Measurements from ENCODE around the gene ANKRD44. TPM values are rescaled to one million over a fixed set of nuclear protein-coding genes. Genes with fewer than 3 reads are reported as not detected.

Gene ANKRD44
- total RNA-seq, 1 experiment from 2014 or later = 0.68 TPM

DNA sequence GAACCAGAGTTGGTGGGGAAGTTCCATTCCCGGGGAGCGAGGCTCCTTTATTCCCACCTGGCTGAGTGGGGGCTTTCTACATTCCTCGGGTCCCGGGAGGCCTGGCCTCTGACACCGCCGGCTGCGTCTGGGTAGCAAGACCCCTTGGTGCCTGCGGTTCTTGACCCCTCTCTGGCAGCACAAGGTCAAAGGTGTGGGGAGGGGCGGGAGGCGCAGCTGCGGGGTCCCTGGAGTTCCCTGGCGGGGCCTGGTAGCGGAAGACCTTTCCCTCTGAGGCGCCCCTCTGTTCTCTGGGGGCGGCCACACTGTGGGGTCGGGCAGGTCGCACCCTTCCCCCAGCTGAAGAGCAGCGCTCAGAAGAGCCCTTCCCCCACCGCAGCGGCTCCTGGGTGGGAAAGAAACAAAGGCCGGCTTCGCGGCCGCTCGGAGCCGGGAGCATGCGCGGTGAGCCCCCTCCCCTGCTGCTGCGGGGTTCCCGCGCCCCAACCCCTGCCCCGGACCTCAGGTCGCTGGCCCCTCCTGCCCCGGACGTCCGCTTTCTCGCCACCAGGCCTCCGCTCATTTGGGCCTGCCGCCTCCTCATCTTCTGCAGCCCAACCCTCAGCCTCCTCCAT, 146.3 kb downstream of the ANKRD44 start (continued):
- TF ChIP-seq GRHL2 (CRISPR knock-in tag; IDR thresholded peaks at IDR 0.05; ENCODE audit: insufficient replicate concordance, severe bottlenecking) (no peak), OVOL2 (CRISPR knock-in tag; IDR thresholded peaks at IDR 0.05; ENCODE audit: borderline replicate concordance) (no peak), ZBTB21 (CRISPR knock-in tag; IDR thresholded peaks at IDR 0.05; ENCODE audit: borderline replicate concordance) (no peak), ZNF219 (CRISPR knock-in tag; IDR thresholded peaks at IDR 0.05; ENCODE audit: borderline replicate concordance) (no peak), ZNF396 (CRISPR knock-in tag; IDR thresholded peaks at IDR 0.05; ENCODE audit: borderline replicate concordance) (no peak), EMX1 (CRISPR knock-in tag; IDR thresholded peaks at IDR 0.05) (no peak), GTF2I (CRISPR knock-in tag; conservative IDR thresholded peaks at IDR 0.05) (no peak), NFATC4 (CRISPR knock-in tag; IDR thresholded peaks at IDR 0.05) (no peak), ZNF671 (CRISPR knock-in tag; IDR thresholded peaks at IDR 0.05) (no peak), NFE2L1 (CRISPR knock-in tag; IDR thresholded peaks at IDR 0.05) (no peak), TP53 (CRISPR knock-in tag; IDR thresholded peaks at IDR 0.05) (no peak), NFYB (CRISPR knock-in tag; conservative IDR thresholded peaks at IDR 0.05; ENCODE audit: low read depth) (no peak), ETV6 (CRISPR knock-in tag; IDR thresholded peaks at IDR 0.05) (no peak), ZNF423 (CRISPR knock-in tag; IDR thresholded peaks at IDR 0.05) (peak; percentile 59; the same call in 1 of the 2 replicates), KAT7 (CRISPR knock-in tag; IDR thresholded peaks at IDR 0.05; ENCODE audit: borderline replicate concordance) (no peak), HMGA2 (CRISPR knock-in tag; IDR thresholded peaks at IDR 0.05) (no peak), SOX15 (CRISPR knock-in tag; IDR thresholded peaks at IDR 0.05) (no peak), RELA (CRISPR knock-in tag; IDR thresholded peaks at IDR 0.05; ENCODE audit: borderline replicate concordance) (no peak), FOXP1 (CRISPR knock-in tag; IDR thresholded peaks at IDR 0.05; ENCODE audit: borderline replicate concordance) (no peak), SP1 (CRISPR knock-in tag; conservative IDR thresholded peaks at IDR 0.05) (no peak), ESRRA (CRISPR knock-in tag; IDR thresholded peaks at IDR 0.05; ENCODE audit: borderline replicate concordance) (0 out of 2 replicates have a peak, but pooled peaks have one; percentile 36), TEAD4 (CRISPR knock-in tag; IDR thresholded peaks at IDR 0.05) (no peak)
- TF ChIP-seq, protein P1, sequence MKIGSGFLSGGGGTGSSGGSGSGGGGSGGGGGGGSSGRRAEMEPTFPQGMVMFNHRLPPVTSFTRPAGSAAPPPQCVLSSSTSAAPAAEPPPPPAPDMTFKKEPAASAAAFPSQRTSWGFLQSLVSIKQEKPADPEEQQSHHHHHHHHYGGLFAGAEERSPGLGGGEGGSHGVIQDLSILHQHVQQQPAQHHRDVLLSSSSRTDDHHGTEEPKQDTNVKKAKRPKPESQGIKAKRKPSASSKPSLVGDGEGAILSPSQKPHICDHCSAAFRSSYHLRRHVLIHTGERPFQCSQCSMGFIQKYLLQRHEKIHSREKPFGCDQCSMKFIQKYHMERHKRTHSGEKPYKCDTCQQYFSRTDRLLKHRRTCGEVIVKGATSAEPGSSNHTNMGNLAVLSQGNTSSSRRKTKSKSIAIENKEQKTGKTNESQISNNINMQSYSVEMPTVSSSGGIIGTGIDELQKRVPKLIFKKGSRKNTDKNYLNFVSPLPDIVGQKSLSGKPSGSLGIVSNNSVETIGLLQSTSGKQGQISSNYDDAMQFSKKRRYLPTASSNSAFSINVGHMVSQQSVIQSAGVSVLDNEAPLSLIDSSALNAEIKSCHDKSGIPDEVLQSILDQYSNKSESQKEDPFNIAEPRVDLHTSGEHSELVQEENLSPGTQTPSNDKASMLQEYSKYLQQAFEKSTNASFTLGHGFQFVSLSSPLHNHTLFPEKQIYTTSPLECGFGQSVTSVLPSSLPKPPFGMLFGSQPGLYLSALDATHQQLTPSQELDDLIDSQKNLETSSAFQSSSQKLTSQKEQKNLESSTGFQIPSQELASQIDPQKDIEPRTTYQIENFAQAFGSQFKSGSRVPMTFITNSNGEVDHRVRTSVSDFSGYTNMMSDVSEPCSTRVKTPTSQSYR (CRISPR knock-in tag; IDR thresholded peaks at IDR 0.05) = no peak
- TF ChIP-seq, protein P2, sequence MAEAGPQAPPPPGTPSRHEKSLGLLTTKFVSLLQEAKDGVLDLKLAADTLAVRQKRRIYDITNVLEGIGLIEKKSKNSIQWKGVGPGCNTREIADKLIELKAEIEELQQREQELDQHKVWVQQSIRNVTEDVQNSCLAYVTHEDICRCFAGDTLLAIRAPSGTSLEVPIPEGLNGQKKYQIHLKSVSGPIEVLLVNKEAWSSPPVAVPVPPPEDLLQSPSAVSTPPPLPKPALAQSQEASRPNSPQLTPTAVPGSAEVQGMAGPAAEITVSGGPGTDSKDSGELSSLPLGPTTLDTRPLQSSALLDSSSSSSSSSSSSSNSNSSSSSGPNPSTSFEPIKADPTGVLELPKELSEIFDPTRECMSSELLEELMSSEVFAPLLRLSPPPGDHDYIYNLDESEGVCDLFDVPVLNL (CRISPR knock-in tag; IDR thresholded peaks at IDR 0.05; ENCODE audit: borderline replicate concordance, low read depth) = no peak
- TF ChIP-seq, protein P3, sequence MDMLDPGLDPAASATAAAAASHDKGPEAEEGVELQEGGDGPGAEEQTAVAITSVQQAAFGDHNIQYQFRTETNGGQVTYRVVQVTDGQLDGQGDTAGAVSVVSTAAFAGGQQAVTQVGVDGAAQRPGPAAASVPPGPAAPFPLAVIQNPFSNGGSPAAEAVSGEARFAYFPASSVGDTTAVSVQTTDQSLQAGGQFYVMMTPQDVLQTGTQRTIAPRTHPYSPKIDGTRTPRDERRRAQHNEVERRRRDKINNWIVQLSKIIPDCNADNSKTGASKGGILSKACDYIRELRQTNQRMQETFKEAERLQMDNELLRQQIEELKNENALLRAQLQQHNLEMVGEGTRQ (CRISPR knock-in tag; IDR thresholded peaks at IDR 0.05) = peak; percentile 3; the same call in 1 of the 2 replicates
- TF ChIP-seq, protein P4, sequence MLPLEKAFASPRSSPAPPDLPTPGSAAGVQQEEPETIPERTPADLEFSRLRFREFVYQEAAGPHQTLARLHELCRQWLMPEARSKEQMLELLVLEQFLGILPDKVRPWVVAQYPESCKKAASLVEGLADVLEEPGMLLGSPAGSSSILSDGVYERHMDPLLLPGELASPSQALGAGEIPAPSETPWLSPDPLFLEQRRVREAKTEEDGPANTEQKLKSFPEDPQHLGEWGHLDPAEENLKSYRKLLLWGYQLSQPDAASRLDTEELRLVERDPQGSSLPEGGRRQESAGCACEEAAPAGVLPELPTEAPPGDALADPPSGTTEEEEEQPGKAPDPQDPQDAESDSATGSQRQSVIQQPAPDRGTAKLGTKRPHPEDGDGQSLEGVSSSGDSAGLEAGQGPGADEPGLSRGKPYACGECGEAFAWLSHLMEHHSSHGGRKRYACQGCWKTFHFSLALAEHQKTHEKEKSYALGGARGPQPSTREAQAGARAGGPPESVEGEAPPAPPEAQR (CRISPR knock-in tag; IDR thresholded peaks at IDR 0.05) = no peak
- TF ChIP-seq, protein P5, sequence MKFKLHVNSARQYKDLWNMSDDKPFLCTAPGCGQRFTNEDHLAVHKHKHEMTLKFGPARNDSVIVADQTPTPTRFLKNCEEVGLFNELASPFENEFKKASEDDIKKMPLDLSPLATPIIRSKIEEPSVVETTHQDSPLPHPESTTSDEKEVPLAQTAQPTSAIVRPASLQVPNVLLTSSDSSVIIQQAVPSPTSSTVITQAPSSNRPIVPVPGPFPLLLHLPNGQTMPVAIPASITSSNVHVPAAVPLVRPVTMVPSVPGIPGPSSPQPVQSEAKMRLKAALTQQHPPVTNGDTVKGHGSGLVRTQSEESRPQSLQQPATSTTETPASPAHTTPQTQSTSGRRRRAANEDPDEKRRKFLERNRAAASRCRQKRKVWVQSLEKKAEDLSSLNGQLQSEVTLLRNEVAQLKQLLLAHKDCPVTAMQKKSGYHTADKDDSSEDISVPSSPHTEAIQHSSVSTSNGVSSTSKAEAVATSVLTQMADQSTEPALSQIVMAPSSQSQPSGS (CRISPR knock-in tag; IDR thresholded peaks at IDR 0.05; ENCODE audit: borderline replicate concordance, low read depth) = no peak
- TF ChIP-seq, protein P6, sequence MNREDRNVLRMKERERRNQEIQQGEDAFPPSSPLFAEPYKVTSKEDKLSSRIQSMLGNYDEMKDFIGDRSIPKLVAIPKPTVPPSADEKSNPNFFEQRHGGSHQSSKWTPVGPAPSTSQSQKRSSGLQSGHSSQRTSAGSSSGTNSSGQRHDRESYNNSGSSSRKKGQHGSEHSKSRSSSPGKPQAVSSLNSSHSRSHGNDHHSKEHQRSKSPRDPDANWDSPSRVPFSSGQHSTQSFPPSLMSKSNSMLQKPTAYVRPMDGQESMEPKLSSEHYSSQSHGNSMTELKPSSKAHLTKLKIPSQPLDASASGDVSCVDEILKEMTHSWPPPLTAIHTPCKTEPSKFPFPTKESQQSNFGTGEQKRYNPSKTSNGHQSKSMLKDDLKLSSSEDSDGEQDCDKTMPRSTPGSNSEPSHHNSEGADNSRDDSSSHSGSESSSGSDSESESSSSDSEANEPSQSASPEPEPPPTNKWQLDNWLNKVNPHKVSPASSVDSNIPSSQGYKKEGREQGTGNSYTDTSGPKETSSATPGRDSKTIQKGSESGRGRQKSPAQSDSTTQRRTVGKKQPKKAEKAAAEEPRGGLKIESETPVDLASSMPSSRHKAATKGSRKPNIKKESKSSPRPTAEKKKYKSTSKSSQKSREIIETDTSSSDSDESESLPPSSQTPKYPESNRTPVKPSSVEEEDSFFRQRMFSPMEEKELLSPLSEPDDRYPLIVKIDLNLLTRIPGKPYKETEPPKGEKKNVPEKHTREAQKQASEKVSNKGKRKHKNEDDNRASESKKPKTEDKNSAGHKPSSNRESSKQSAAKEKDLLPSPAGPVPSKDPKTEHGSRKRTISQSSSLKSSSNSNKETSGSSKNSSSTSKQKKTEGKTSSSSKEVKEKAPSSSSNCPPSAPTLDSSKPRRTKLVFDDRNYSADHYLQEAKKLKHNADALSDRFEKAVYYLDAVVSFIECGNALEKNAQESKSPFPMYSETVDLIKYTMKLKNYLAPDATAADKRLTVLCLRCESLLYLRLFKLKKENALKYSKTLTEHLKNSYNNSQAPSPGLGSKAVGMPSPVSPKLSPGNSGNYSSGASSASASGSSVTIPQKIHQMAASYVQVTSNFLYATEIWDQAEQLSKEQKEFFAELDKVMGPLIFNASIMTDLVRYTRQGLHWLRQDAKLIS (CRISPR knock-in tag; IDR thresholded peaks at IDR 0.05; ENCODE audit: borderline replicate concordance) = no peak
- TF ChIP-seq, protein P7, sequence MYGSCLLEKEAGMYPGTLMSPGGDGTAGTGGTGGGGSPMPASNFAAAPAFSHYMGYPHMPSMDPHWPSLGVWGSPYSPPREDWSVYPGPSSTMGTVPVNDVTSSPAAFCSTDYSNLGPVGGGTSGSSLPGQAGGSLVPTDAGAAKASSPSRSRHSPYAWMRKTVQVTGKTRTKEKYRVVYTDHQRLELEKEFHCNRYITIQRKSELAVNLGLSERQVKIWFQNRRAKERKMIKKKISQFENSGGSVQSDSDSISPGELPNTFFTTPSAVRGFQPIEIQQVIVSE (CRISPR knock-in tag; IDR thresholded peaks at IDR 0.05; ENCODE audit: borderline replicate concordance) = no peak
